K562 treated with DMSO at 1 percent for 12 hours (cell line): ENCODE data around the gene NCLN. TPM values are rescaled to one million over a fixed set of nuclear protein-coding genes. Genes with fewer than 3 reads are reported as not detected.

Experiments
- total RNA-seq: library from RNA; unstranded; fragments of 300-600 nt; gene quantifications from 2 replicates; pipeline ENCODE4 v1.2.3, GENCODE V29; 2022; ENCODE audit not compliant: insufficient read depth

NCLN gene
- total RNA-seq = 48.9 and 57.2 TPM in 2 replicates

GRCh38 chr19:3185461-3186159 is at the start of gene NCLN:
TSS of gene NCLN (plus strand) at chr19:3185930. CDS start at chr19:3186031, 101 bp downstream.

GRCh38 chr19:3135961-3136683 is 49.6 kb upstream of the NCLN start, which contains the start of gene GNA15:
TSS of gene GNA15 (plus strand) at chr19:3136033. CDS start at chr19:3136451, 418 bp downstream.

GRCh38 chr19:3178377-3178972 is 7.3 kb upstream of the NCLN start, which contains the start of gene S1PR4:
TSS of gene S1PR4 (plus strand) at chr19:3178769. CDS start at chr19:3178793, 24 bp downstream.

GRCh38 chr19:3224346-3225168 is 38.8 kb downstream of the NCLN start, which contains the start of gene CELF5:
TSS of gene CELF5 (plus strand) at chr19:3224661. CDS start at chr19:3224740, 79 bp downstream.

Other genes starting within 250 kb of the NCLN start
- gene ZNF77, start 241.0 kb upstream of the NCLN start, total RNA-seq = 8.4 and 9.3 TPM in 2 replicates
- 5.8 and 8.3 TPM in 2 replicates for gene TLE6, start 208.4 kb upstream of the NCLN start, total RNA-seq
- 35.1 and 53.0 TPM in 2 replicates for gene TLE2, start 156.7 kb upstream of the NCLN start, total RNA-seq
- 318 and 363 TPM in 2 replicates for gene TLE5, start 123.4 kb upstream of the NCLN start, total RNA-seq
- 19.8 and 32.9 TPM in 2 replicates for gene GNA11, start 91.6 kb upstream of the NCLN start, total RNA-seq
- gene GNA15, start 49.9 kb upstream of the NCLN start, total RNA-seq = not detected in 2 replicates
- not detected in 2 replicates for gene S1PR4, start 7.2 kb upstream of the NCLN start, total RNA-seq
- not detected in 2 replicates for gene CELF5, start 38.7 kb downstream of the NCLN start, total RNA-seq
- gene NFIC, start 180.7 kb downstream of the NCLN start, total RNA-seq = 9.1 and 37.3 TPM in 2 replicates